NK-92 treated with Interleukin-12 subunit alpha and Interleukin-12 subunit beta, amount 100 ng/mL, for 24 hours (cell line): ENCODE data around the gene SLC25A29.
A peak's percentile ranks its signal among the peaks of the same experiment; 100 is the strongest.
"Not testable (repeated sequence)": the region's sequence is repeated elsewhere in the genome, so short reads cannot be mapped to it uniquely, and the experiment has no call there.

Experiments used
- DNase-seq: peaks from one replicate; lab custom pipeline; 2025; lab: John Stamatoyannopoulos, UW

Gene SLC25A29, protein sequence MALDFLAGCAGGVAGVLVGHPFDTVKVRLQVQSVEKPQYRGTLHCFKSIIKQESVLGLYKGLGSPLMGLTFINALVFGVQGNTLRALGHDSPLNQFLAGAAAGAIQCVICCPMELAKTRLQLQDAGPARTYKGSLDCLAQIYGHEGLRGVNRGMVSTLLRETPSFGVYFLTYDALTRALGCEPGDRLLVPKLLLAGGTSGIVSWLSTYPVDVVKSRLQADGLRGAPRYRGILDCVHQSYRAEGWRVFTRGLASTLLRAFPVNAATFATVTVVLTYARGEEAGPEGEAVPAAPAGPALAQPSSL

GRCh38 chr14:100306101-100306997 is at the start of gene SLC25A29:
SLC25A29 (minus strand) TSS chr14:100306444; CDS start chr14:100306232, 212 bp downstream.
- DNase-seq = peak; percentile 41

GRCh38 chr14:100350986-100351385 is 44.7 kb upstream of the SLC25A29 start:
- DNase-seq = no peak

DNA sequence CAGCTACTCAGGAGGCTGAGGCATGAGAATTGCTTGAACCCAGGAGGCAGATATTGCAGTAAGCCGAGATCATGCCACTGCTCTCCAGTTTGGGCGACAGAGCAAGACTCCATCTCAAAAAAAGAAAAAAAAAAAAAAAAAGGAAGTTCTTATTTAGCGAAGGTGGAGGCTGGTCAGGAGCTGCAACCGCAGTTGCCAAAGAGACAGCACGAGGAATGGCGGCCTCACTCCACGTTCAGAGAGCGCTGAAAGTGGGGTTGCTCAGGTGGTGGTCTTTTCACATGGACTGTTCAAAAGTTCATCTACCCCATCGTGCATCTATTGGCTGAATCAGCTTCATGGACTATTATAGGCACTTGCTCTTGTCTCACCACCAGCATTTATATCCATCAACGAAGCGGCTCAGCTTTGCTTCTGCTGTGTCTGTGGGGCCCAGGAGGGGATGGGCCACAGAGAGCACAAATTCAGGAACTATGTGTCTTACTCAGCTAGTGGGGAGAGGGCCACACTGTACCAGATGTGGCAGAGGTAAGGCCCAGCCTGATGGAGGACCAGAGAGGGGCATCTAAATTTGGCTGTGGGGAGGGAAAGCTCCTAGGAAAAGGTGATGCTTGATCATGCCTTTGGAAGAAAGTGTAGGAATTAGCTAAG is 44.2 kb upstream of the SLC25A29 start:
- no peak for DNase-seq

DNA sequence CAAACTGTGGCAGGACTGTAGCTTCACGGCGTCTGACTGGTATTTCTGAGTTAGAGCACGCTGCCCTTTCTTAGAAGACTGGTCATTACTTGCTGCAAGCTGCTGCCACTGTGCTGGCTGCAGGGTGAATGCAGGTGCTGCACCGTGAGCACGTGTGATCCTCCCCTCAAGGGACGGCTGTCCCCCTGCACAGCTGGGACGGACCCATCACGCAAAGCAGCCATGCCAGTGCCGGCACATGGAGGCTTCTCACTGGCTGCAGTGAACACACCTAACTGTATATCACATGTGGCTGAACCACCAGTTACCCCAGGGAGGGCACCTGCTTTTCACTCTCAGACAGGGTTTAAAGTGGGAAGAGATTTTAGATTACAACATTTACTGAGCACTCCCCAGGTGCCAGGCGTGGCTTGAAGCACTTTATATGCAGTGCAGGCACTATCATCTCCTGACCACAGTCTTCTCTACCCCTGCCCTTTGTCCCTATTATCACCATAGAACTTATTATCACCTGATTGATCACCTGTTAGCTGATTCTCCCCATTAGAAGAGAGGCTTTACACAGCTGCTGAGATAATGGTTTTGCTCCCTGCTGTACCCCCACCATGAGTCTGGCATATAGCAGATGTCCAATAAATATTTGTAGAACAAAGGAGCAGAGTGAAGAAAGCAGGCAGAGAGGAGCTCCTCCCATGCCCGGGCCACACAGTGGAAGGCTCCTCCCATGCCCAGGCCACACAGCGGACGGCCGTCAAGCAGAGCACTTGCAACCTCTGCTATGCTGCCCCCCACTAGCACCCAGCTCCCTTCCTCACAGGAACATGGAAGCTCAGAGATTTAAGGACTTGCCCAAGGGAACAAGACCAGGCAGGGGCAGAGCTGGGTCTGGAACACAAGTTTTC is 42.8 kb upstream of the SLC25A29 start:
- DNase-seq = no peak

DNA sequence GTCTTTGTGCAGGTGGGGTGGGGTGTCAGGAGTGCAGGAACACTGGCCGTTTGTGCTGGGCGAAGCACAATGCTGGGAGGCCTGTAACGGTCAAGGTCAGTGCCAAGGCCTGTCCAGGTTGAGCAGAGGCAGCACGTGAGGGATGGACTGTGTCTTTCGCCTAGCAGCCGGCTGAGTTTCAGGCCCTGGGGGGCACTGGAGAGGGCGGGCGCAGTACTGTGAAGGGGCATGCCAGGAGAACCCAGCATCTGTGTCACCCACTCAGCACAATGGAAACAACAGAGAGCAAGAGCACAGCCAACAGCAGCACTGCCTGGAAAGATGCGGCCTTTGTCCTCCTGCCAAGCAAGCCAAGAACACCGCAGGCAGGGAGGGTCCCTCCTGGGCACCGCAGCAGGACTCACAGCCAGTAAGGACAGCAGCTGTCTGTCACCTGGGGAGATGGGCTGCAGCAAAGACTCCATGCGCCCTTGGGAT is 42.0 kb upstream of the SLC25A29 start:
- no peak for DNase-seq

- no peak for DNase-seq
Measured at GRCh38 chr14:100346306-100347091, 40.3 kb upstream of the SLC25A29 start.

DNA sequence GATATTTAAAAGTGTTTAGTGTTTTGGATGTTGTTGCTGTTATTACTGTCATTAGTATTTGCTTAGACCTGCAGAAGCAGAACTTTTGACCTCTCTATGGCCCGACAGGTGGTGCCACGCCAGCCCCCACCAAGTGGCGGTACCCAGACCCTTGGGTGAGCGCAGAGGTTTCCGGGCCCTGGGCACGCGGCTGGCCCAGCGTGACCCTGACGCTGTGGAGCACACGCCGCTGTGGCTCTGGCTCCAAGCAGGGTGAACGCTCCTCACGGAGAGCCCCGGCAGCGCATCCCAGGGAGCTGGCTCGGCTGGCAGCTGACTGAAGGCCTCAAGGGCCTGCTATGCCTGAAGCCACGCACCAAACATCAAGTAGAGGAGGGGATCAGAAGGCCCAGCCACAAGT is 39.5 kb upstream of the SLC25A29 start:
- no peak for DNase-seq

DNA sequence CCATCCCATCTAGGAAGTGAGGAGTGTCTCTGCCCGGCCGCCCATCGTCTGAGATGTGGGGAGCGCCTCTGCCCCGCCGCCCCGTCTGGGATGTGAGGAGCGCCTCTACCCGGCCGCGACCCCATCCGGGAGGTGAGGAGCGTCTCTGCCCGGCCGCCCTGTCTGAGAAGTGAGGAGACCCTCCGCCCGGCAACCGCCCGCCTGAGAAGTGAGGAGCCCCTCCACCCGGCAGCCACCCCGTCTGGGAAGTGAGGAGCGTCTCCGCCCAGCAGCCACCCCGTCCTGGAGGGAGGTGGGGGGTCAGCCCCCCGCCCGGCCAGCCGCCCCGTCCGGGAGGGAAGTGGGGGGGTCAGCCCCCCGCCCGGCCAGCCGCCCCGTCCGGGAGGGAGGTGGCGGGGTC is 38.4 kb upstream of the SLC25A29 start:
- DNase-seq = not testable (repeated sequence)

DNA sequence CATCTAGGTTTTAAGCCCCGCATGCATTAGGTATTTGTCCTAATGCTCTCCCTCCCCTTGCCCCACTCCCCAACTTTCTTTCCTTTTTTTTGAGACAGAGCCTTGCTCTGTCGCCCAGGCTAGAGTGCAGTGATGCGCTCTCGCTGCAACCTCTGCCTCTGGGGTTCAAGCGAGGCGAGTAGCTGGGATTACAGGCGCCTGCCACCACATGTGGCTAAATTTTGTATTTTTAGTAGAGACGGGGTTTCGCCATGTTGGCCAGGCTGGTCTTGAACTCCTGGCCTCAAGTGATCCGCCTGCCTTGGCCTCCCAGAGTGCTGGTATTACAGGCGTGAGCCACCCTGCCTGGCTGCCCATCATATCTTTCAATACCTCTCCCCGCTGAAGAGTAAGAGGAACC is 36.6 kb upstream of the SLC25A29 start:
- not testable (repeated sequence) for DNase-seq

DNA sequence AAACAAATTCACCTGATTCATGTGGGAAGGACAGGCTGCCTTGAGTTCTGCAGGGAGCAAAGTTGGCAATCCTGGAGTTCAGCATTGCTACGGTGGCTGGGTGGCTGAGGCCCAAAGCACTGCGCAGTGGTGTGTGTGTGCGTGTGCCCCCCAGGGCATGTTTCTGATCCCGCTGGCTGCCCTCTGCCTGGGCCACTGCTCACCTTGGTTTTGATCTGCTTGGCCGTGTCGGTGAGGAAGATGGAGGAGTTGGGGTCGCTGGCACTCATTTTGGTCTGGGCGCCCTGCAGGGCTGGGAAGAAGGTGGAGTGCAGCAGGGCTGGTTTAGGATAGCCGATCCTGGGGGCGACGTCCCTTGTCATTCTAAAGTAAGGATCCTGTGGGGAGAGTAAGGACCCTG is 36.0 kb upstream of the SLC25A29 start:
- no peak for DNase-seq

DNA sequence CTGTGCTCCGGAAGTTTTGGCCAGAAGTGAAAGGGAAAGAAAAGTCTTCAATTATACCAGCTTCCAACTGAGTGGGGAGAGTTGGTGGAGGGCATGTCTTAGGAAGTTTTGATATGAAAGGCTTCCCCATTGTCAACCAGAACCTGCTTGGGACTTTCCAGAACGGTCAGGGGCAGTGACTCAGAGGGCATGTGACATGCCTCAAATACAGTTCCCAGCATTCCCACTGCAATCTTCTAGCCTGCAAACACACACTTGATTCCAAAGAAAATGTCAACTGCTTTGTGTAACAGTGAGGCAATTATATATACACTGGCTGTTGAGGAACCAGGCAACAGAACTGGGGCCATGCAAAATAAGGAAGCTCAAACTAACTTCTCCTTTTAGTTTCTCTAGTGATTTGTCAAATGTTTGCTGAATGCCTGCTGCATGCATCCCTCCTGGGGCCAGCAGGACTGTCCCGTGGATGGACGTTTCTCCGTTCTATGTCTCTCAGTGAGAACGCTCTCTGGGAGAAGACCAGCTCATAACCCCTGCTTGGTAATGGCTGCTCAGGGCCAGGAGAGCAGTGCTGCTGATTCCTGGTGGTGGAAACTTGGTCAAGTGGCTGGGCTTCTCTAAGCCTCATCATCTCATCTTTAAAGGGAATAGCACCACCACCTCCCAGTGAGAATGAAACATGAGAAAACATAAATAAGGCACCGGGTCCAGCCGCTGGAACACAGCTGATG is 35.2 kb upstream of the SLC25A29 start:
- no peak for DNase-seq

- DNase-seq = no peak
Measured at GRCh38 chr14:100340423-100340813, 34.2 kb upstream of the SLC25A29 start.

DNA sequence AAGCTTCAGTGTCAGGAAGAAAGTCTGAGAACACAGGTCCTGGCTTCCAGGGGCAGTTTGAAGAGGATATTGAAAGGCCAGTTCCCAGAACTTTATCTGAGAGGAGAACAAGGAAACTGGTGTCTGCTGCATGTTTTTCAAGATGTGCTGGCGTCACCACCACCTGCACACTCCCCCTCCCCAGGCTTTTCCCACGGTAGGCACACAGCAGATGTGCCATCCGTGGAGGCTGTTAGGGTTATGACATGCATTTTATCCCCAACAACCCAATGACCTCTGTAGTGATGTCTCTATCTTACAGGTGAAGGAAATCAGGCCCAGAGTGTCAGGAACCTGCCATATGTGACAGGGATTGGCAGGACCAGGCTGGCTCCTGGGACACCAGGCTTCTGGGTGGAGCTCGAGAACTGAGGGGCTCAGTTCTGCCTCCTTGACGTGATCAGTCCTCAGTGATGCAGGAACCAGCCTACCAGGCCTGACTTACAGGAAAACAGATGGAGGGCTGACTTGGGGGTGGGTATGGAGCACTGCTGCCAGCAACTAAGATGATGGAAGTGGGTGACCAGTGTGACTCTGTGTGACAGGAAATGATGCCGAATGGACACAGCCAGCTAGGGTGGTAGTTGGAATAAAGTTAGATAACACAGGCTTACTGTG is 33.6 kb upstream of the SLC25A29 start:
- no peak for DNase-seq

GRCh38 chr14:100336618-100337530 is 30.6 kb upstream of the SLC25A29 start:
- DNase-seq = no peak

GRCh38 chr14:100334904-100335303 is 28.7 kb upstream of the SLC25A29 start:
- DNase-seq = no peak

DNA sequence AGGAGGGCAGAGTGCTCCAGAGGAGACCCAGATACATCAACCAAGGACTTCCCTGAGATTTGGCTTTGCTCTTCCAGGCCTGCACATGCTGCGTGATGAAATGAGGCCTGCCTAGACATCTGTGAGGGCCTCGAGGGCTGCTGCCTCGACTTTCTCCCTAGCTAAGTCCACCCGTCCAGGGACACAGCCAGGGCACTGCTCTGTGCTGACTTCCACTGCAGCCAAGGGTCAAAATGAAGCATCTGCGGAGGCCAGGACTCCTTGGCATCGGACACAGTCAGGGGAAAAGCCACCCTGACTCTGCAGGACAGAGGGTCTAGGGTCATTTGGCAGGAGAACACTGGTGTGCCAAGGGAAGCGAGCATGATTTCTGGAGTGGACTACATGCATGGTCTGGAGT is 27.6 kb upstream of the SLC25A29 start:
- no peak for DNase-seq

DNA sequence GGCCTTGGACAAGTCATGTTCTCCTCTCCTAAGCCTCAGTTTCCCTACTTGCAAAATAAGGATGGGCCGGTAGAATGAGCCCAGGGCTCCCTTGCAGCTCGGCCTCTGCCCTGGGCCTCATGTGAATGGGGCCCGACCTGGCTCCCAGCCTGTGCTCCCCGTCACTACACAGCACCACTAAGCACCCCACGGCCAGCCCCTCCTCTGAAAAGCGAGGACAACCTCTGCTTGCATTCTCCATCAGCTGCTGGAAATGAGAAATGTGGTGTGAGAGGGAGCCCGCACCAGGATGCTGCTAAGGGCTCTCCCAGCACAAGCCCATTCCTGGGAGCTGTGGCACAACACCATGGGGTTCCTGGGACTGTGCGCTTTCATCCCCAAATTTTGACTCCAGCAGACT is 27.1 kb upstream of the SLC25A29 start:
- DNase-seq = no peak

DNA sequence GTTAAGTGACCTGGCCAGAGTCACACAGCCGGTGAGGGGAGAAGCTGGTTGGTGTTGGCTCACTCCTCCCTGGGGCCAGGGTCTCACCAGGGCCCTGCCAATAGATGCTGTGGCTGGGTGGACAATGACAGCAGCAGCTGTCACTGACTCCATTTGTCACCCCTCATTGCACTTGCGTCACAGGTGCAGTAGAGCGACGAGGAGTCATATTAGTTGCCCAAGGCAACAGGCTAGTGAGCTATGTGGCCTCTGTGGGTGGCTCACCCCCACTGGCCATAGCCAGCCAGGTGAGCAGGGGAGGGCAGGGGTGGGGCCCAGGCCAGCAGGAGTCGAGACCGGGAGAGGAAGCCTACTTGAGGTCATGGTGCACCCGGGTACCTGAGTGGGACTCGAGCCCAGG is 26.6 kb upstream of the SLC25A29 start:
- no peak for DNase-seq
